Measurements from ENCODE around the gene HACD2.

HACD2 gene

DNA sequence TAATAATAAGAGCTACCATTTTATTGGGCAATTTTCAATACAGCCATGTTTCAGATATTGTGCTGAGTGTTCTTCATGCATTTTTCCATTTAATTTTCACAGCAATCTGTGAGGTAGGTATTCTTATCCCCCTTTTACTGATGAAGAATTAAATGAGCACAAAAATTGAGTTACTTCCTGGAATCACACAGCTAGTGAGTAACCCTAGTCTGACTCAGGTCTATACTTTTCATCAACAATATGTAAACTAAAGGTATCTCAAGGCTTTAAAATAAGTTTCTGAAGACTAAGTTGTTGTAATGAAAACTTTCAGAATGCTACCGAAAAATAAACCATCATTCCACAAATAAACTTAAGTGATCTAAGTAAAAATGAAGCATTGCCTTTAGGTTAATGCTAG is 22.3 kb downstream of the HACD2 start:
- no peaks in the 10 kb centered on the region for H3K9me3 Mint-ChIP-seq
- H3K27ac Mint-ChIP-seq: peak overlapping the region; percentile 12
- peaks cover 17% of the 10 kb centered on the region for H3K36me3 Mint-ChIP-seq
- no peak overlapping the region for H3K4me3 Mint-ChIP-seq
- no peaks in the 10 kb centered on the region for H3K27me3 Mint-ChIP-seq
- peaks cover 13% of the 10 kb centered on the region for H3K4me1 Mint-ChIP-seq
- ATAC-seq: no peak

DNA sequence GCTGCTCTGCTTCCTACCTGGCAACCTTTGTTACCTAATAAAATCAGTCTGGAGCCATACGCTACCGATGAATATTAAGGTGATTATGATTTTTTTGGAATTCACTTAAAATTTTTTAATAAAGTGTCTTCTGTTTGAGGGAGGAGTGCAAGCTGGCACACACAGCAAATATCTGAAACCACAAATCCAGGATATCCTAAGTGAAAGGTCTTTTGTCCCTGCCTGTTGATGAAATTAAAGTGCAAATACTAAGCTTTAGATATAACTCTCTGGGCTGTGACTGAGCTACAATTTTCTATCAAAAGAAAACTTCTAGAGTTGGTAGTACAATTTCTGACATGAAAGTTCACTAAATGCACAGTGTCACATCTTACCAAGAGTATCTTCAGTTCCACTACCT is 23.7 kb downstream of the HACD2 start:
- Mint-ChIP-seq H3K27ac (no peak overlapping the region), H3K4me1 (peaks cover 19% of the 10 kb centered on the region), H3K4me3 (no peak overlapping the region), H3K9me3 (no peaks in the 10 kb centered on the region), H3K27me3 (no peaks in the 10 kb centered on the region), H3K36me3 (peaks cover 29% of the 10 kb centered on the region)
- ATAC-seq: no peak

DNA sequence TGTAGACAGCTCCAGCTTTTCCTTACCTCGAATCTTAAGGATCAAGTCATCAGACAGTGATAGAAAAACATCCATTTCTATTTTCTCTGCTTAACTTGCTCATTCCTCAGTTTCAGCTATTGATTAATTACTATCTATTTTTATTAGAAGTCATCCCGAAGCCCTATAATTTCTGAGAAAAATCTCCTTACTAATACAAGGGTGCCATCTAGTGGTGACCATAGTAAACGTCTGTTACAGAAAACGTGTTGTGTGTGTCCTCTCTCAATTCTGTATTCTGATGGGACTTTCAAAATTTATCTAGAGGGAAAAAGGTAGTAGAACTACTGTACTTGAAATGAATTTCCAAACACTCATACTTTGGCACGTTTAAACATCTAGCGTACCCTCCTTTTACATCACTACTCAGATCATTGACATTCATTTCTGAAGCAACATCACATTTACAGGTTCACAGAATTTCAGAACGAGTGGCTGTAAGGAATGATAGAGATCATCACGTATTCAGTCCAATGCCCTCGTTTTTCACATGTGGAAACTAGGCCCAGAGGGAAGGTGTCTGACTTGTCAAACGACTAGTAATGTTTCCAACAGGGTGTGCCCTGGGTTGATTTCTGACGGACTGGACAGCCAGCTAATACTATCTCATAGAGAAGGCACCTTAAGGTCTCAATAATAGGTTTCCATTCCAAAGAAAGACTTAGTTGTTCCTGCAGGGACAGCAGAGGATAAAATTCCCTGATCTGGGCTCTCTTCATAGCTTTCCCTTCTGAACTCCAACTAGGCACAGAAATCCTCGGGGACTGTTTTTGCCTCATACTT is 25.6 kb downstream of the HACD2 start:
- H3K27ac Mint-ChIP-seq: no peak overlapping the region
- H3K9me3 Mint-ChIP-seq: peaks cover 4% of the 10 kb centered on the region
- H3K27me3 Mint-ChIP-seq: no peaks in the 10 kb centered on the region
- peaks cover 19% of the 10 kb centered on the region for H3K4me1 Mint-ChIP-seq
- peaks cover 42% of the 10 kb centered on the region for H3K36me3 Mint-ChIP-seq
- no peak overlapping the region for H3K4me3 Mint-ChIP-seq
- no peak for ATAC-seq

DNA sequence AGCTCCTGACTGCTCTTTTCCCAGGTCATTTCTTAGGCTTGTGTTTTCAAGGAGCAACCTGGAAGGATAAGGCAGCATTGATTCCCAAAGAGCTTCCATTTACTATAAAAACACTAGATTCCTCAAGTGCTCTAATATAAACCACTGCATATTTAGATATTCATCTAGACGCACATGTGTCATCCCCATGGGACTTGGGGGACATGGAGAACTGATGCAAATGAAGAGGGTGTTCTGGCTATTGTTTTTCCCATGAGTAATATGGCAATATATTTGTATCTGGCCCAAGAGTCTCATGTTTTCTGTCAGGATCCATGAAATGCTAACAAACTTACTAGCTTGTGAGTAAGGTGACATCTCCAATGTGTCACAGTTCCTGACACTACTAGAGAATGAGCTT is 31.3 kb downstream of the HACD2 start:
- no peak overlapping the region for H3K4me3 Mint-ChIP-seq
- peaks cover 21% of the 10 kb centered on the region for H3K4me1 Mint-ChIP-seq
- H3K27ac Mint-ChIP-seq: no peak overlapping the region
- no peaks in the 10 kb centered on the region for H3K27me3 Mint-ChIP-seq
- peaks cover 8% of the 10 kb centered on the region for H3K9me3 Mint-ChIP-seq
- peaks cover 79% of the 10 kb centered on the region for H3K36me3 Mint-ChIP-seq
- ATAC-seq: no peak

DNA sequence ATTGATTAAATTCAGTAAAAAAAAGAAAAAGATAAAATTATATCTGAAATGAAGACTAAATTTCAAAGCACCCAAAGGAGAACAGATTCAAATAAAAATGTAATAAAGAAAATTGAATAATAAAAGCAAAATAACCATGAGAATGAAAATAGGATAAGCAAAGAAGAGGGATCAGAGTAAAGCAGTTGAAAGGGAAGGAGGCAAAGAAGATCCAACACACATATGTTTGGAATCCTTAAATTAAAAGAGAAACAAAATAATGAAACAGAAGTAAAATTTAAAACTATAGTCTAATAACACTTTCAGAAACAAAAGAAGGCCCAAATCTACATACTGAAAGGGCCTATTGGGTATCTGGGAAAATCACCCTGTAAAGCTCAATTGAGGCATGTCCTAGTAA is 32.1 kb downstream of the HACD2 start:
- H3K27ac Mint-ChIP-seq: no peak overlapping the region
- peaks cover 8% of the 10 kb centered on the region for H3K9me3 Mint-ChIP-seq
- no peaks in the 10 kb centered on the region for H3K27me3 Mint-ChIP-seq
- no peak overlapping the region for H3K4me3 Mint-ChIP-seq
- no peak for ATAC-seq
- H3K36me3 Mint-ChIP-seq: peaks cover 84% of the 10 kb centered on the region
- peaks cover 21% of the 10 kb centered on the region for H3K4me1 Mint-ChIP-seq

DNA sequence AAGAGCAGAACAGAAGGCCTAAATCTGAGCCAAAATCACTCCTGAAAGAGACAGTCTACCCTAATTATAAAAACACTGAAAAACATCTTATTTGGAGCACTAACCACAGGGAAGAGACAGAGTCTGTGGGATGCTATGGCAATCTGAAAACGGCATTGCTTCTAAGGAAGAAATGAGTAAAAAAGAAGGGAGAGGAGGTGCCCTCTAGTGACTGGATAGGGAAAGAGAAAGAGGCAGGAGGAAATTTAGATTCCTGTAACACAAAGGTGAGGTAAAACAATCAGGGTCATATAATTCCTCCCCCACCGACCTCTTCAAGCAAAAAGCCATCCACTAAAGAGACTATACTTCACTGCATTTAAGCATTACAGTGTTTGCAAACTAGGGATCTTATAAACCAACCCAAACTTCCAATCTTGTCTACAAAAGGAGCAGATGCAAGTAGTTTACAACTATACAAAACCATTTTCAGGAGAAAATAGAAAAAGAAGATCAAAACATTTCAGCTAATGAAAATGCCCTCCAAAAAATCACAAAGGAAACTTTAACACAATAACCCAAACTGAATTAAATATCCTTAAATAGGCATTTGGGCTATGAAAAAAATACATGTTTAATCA is 32.6 kb downstream of the HACD2 start:
- H3K9me3 Mint-ChIP-seq: peaks cover 8% of the 10 kb centered on the region
- ATAC-seq: no peak
- no peak overlapping the region for H3K27ac Mint-ChIP-seq
- no peaks in the 10 kb centered on the region for H3K27me3 Mint-ChIP-seq
- H3K4me1 Mint-ChIP-seq: peaks cover 21% of the 10 kb centered on the region
- H3K4me3 Mint-ChIP-seq: no peak overlapping the region
- peaks cover 83% of the 10 kb centered on the region for H3K36me3 Mint-ChIP-seq

DNA sequence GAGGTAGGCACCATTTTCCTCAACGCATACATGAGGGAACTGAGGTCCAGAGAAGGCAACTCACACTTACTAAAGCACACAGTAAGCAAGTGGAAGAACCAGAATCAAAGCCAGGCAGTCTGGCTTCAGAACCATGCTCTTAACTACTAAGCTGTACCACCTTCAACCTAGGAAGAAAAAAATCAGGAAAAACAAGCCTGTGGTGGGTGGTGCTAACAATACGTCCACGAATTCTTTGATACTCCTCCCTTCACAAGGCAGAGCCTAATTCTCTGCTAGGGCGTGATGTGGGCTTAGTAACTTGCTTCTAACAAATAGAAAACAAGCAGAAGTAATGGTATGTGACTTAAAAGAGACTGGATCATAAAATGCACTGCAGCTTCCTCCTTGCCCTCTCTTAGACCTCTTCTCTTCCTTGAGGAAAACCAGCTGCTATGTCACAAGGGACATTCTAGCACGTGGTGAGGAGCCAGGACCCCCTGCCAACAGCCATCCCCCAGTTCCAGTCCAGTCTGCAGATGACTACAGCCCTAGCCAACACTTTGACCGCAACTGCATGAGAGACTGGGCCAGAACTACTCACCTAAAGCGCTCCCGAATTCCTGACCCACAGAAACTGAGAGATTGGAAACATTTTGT is 36.9 kb downstream of the HACD2 start:
- H3K36me3 Mint-ChIP-seq: peaks cover 50% of the 10 kb centered on the region
- no peak overlapping the region for H3K27ac Mint-ChIP-seq
- H3K4me3 Mint-ChIP-seq: no peak overlapping the region
- H3K9me3 Mint-ChIP-seq: peaks cover under 1% of the 10 kb centered on the region
- peaks cover 15% of the 10 kb centered on the region for H3K4me1 Mint-ChIP-seq
- ATAC-seq: no peak
- H3K27me3 Mint-ChIP-seq: no peaks in the 10 kb centered on the region

DNA sequence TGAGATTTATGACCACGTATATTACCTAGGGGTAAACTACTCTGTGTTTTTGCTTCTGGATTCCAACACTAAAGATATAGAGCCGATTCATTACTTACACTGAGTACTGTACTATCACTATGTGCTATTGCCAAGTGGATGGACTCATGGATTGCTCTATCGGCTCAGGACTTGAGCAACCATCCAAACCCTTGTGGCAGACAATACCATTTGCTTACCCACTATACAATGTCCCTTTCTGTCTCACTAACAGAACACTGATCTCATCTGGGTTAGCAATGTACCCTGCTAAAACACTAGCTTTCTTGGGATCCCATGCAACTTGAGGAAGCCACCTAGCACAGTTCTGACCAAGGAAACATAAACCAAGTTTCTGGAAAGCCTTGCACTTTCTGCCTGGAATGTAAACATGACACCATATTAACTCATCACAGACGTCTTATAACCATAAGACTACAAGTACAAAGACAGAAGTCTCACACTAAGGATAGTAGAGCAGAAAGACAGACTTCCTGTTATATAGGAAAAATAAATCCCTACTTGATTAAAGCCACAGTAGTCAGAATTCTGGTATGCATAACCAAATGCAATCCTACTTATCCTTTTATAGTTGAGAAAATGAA is 38.6 kb downstream of the HACD2 start:
- Mint-ChIP-seq H3K36me3 (peaks cover 44% of the 10 kb centered on the region), H3K4me3 (no peak overlapping the region)

DNA sequence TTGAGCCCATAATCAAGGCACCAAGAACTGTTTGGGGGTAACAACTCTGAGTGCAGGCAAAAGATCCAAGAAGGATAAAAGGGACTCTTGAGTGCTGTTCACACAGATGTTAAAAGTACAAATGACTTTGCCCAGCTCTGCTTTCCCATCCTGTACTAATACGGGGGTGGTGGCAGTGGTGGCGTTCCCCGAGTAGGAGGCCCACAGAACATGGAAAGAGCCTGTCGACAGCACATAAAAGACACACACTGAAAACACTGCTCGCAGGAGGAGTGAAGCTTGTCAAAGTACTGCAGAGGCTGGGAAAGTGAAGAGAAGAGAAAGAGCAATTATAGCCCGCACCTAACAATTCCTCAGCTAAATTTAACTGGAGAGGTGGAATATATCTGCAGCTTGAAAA is 40.9 kb downstream of the HACD2 start:
- H3K4me1 Mint-ChIP-seq: no peaks in the 10 kb centered on the region
- no peak overlapping the region for H3K4me3 Mint-ChIP-seq
- ATAC-seq: no peak
- no peaks in the 10 kb centered on the region for H3K9me3 Mint-ChIP-seq
- H3K27ac Mint-ChIP-seq: no peak overlapping the region
- no peaks in the 10 kb centered on the region for H3K27me3 Mint-ChIP-seq
- peaks cover 25% of the 10 kb centered on the region for H3K36me3 Mint-ChIP-seq

More for the DNA sequence above, 38.6 kb downstream of the HACD2 start:
- H3K27ac Mint-ChIP-seq: no peak overlapping the region
- no peaks in the 10 kb centered on the region for H3K9me3 Mint-ChIP-seq
- ATAC-seq: no peak
- peaks cover 7% of the 10 kb centered on the region for H3K4me1 Mint-ChIP-seq
- H3K27me3 Mint-ChIP-seq: no peaks in the 10 kb centered on the region

DNA sequence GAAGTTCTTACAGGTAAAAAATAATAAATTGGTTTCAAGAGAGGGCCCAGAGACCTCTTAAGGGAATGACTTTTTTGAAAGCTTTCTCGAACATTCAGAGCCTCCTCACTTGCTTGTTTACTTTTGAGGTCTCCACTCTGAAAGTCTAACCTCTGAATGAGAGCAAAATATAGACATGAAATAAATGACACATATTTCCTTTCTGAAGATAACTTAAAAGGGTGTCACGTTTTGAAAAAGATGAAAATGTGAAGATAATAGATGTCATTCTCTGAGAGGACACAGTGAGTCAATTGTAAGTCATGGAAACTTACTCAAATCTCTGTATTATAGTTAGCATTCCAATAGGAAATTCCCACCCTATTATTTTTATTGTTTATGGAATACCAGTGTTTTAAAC is 44.6 kb downstream of the HACD2 start:
- Mint-ChIP-seq H3K9me3 (no peaks in the 10 kb centered on the region), H3K36me3 (peaks cover 28% of the 10 kb centered on the region), H3K27ac (no peak overlapping the region), H3K4me3 (no peak overlapping the region), H3K27me3 (no peaks in the 10 kb centered on the region), H3K4me1 (peaks cover 9% of the 10 kb centered on the region)
- ATAC-seq: no peak

DNA sequence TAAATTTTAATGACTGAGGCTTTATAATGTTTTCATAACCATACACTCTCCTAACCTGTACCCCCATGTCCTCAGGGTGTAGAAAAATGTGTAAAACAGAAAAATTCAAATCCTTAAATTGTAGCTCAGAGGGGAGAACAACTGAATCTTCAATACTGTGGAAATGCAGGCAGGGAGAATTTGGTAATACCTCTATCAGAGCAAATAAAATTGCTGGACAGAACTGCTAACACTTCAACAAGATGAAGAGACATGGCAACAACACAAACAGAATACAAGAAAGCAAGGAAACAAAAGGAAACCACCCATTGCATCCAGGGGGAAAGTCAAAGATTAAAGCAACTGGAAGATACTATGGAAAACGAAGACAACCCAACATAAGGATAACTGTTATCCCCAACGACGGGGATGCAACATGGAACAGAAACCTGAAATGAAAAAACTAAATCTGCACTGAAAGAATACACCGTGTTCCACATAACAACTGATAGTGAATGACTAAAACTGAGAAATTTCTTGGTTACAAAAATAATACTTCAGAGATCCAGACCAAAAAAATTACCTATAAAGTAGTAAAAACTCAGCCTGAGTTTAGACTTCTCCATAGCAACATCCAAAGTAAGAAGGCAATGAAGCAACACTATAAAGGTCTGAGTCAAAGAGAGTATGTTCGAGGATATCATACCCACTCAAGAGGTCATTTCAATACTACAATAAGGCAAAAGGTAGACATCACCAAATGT is 48.5 kb downstream of the HACD2 start:
- ATAC-seq: no peak
- Mint-ChIP-seq H3K4me3 (no peak overlapping the region), H3K36me3 (peaks cover 12% of the 10 kb centered on the region), H3K4me1 (peaks cover 9% of the 10 kb centered on the region), H3K27ac (no peak overlapping the region), H3K27me3 (no peaks in the 10 kb centered on the region), H3K9me3 (no peaks in the 10 kb centered on the region)

DNA sequence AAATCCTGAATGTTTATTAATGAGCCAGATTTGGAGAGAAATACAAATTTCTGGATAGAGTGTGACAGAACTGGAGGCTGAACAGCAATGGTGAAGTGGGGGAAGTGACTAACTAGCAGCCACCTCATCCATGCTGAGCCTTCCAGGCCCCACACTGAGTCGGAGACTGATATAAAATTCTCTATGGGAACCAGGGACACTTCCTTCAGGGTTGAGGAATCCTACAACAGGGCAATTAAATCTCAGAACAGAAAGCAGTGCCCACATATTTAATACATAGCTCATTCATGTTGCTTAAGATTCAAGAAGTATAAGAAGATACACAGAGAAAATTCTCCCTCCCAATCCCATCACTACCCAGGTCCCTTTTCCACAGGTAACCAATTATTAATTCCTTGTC is 49.3 kb downstream of the HACD2 start:
- H3K4me1 Mint-ChIP-seq: peaks cover 9% of the 10 kb centered on the region
- no peak overlapping the region for H3K27ac Mint-ChIP-seq
- H3K27me3 Mint-ChIP-seq: no peaks in the 10 kb centered on the region
- ATAC-seq: no peak
- H3K9me3 Mint-ChIP-seq: no peaks in the 10 kb centered on the region
- peaks cover 9% of the 10 kb centered on the region for H3K36me3 Mint-ChIP-seq
- H3K4me3 Mint-ChIP-seq: no peak overlapping the region

DNA sequence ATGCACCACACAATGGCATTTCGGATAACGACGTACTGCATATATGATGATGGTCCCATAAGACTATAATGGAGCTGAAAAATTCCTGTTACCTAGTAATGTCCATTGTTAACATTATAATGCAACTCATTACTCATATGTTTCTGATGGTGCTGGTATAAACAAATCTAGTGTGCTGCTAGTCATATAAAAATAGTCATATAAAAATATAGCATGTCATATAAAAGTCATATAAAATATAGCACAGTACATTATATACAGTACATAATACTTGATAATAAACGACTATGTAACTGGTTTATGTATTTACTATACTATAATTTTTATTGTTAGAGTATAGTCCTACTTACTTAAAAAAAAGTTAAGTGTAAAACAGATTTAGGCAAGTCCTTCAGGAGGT is 50.6 kb downstream of the HACD2 start:
- Mint-ChIP-seq H3K4me1 (peaks cover 9% of the 10 kb centered on the region), H3K27me3 (no peaks in the 10 kb centered on the region), H3K9me3 (no peaks in the 10 kb centered on the region), H3K36me3 (peaks cover 9% of the 10 kb centered on the region), H3K27ac (no peak overlapping the region), H3K4me3 (no peak overlapping the region)
- no peak for ATAC-seq

DNA sequence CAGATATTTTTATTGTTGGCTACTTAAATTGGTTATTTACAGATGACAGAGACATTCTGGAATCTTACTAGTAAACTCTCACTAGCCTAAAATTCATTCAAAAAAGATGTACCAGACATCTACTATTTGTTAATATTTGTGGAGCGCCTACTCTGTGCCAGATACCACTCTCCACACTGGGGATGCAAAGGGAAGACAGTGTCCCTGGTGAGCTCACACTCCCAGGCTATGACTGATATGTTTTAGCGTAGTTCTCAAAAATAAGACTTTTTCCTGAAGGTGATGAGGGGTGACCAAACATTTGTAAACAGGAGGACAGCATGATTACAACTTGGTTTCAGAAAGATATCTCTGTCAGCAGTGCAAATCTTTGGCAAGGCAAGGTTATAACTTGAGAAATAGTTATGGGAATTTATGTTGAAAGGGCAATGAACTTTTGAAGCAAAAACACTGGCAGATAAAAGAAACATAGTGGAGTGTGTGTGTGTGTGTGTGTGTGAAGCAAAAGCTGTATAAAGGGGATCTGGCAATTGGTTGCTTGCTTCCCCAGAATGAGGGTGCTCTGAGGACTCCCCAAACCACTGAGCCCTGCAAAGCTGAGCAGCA is 51.2 kb downstream of the HACD2 start:
- H3K9me3 Mint-ChIP-seq: no peaks in the 10 kb centered on the region
- no peaks in the 10 kb centered on the region for H3K27me3 Mint-ChIP-seq
- peaks cover 9% of the 10 kb centered on the region for H3K4me1 Mint-ChIP-seq
- H3K27ac Mint-ChIP-seq: no peak overlapping the region
- H3K36me3 Mint-ChIP-seq: peaks cover 9% of the 10 kb centered on the region
- ATAC-seq: no peak
- no peak overlapping the region for H3K4me3 Mint-ChIP-seq

DNA sequence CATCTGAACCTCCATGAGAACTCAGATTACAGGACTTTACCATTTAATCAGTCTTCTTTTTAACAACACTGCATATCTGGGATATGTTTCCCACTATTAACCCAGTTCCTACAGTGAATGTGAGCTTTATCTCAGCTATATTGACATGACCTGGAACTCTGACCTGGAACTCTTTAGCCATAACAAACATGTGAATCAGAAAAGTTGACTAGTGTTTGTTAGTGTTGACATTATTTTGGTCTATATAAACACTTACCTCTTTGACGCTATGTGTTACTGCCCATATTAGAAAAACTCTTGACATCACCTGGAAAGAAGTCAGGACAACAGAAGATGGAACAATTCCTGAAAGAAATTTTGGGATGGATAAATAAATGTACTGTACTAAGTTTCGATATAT is 56.7 kb downstream of the HACD2 start:
- Mint-ChIP-seq H3K4me3 (no peak overlapping the region), H3K4me1 (peaks cover 12% of the 10 kb centered on the region), H3K9me3 (no peaks in the 10 kb centered on the region), H3K27me3 (no peaks in the 10 kb centered on the region), H3K27ac (no peak overlapping the region), H3K36me3 (peaks cover 51% of the 10 kb centered on the region)
- no peak for ATAC-seq

Data from stimulated activated memory B cell treated with anti-CD40 and anti-IgM and Interleukin-4, amounts not matched to agents 10 μg/mL and 1 μg/mL and 100 μg/mL, for 72 hours (primary cell).